LNCAP (cell line): ENCODE data around the gene KASH5.

ENCODE experiments used
- TF ChIP-seq, protein P1 (sequence below): fragments of 450-650 bp; IDR thresholded peaks from 2 replicates; pipeline ENCODE4 v1.5.1; 2017; ENCODE audit warnings: mild to moderate bottlenecking

Gene KASH5

DNA sequence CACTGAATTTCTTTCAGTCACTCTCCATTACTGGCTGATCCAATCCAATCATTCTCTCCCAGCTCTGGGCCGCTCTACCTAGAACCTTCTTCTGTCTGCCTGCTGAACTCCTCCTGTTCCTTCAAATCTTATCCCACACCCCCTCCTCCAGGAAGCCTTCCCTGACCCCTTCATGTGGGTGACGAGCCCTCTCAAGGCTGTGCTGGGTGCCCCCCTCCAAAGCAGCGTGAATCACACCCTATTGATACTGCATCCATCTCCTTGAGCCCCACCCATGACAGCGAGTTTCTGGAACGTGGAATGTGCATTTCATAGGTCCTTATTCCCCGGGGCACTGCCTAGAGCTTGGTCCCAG is 60.4 kb downstream of the KASH5 start:
- TF ChIP-seq, protein P1, sequence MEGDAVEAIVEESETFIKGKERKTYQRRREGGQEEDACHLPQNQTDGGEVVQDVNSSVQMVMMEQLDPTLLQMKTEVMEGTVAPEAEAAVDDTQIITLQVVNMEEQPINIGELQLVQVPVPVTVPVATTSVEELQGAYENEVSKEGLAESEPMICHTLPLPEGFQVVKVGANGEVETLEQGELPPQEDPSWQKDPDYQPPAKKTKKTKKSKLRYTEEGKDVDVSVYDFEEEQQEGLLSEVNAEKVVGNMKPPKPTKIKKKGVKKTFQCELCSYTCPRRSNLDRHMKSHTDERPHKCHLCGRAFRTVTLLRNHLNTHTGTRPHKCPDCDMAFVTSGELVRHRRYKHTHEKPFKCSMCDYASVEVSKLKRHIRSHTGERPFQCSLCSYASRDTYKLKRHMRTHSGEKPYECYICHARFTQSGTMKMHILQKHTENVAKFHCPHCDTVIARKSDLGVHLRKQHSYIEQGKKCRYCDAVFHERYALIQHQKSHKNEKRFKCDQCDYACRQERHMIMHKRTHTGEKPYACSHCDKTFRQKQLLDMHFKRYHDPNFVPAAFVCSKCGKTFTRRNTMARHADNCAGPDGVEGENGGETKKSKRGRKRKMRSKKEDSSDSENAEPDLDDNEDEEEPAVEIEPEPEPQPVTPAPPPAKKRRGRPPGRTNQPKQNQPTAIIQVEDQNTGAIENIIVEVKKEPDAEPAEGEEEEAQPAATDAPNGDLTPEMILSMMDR: no peak

DNA sequence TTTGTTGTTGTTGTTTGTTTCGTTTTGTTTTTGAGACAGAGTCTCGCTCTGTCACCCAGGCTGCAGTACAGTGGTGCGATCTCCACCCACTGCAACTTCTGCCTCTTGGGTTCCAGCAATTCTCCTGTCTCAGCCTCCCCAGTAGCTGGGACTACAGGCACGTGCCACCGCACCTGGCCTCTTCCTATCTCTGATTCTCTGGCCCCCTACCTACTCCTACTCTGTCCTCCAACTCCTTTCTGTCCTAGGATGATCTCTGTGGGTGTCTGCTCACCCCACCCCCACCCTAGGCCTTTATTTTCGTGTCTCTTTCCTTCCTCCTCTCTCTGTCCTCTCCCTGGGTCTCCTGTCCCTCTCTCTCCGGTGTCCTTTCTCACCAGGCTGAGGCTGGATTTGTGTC is 62.4 kb downstream of the KASH5 start:
- TF ChIP-seq, protein P1: no peak

DNA sequence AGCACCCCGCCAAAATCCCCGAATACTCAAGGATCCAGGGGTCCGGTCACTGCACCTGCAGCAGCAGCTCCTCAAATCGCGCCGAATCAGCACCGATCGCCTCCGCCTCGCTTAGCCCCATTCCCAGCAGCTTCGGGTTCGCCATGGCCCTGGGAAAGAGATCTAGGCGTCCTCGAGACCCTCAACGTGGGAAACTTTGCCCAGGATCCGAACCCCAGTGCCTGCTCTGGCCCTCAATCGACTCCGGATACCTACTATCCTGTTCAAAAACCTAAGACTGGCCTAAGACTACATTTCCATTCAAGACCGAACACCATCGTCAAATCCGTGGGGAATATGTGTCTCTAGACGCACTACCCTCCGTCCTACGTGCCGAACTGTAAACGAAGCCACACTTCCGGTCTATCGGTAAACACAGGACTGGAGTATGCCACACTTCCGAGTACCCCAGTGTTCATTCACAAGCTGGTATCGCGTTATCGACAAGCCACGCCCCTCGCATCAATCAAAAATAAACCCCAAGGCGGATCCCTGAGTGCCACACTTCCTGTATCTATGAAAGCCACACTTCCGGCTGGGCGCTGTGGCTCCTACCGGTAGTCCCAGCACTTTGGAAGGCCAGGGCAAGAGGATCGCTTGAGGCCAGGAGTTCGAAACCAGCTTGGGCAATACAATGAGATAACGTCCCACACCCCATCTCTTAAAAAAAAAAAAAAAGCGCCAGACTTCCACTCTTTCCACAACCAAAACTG is 63.6 kb downstream of the KASH5 start, which contains the start of gene PIH1D1:
PIH1D1 (minus strand) TSS at position 385 of the 752 bp plus-strand sequence; CDS start at position 145, 240 bp downstream.
- TF ChIP-seq, protein P1: no peak

DNA sequence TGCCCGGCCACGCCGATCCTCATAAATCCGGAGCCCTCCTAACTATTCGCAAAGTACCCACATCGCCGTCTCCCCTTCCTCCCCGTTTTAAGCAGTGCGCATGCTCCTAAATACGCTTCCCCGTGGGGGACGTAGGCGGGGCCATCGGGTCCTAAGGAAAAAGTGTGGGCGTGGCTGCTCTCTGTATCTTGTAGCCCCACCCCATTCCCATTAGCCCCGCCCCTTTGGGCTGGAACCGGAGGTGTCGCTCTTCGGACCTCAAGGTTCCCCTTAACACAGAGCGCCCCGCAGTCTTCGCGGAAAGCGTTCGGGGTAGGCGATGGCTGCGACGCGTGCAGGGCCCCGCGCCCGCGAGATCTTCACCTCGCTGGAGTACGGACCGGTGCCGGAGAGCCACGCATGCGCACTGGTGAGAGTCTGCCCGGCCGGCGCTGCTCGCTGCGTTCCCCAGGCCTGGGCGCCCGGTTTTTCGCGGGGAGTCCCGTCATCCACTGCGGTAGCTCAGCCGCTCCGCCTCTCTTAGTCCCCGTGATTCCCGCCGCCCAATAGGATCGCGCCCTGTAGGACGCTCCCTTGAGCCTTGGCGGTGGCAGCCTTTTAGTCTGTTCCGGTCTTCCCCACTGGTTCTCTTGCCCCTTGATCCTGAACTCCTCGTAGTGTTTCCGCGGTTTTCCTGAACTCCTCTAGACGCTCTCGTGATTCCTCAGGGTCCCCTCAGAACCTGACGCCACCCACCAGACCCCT is 65.1 kb downstream of the KASH5 start, which contains the start of gene ALDH16A1:
ALDH16A1 (plus strand) TSS at position 213 of the 744 bp plus-strand sequence; CDS start at position 320, 107 bp downstream.
- TF ChIP-seq, protein P1: no peak

DNA sequence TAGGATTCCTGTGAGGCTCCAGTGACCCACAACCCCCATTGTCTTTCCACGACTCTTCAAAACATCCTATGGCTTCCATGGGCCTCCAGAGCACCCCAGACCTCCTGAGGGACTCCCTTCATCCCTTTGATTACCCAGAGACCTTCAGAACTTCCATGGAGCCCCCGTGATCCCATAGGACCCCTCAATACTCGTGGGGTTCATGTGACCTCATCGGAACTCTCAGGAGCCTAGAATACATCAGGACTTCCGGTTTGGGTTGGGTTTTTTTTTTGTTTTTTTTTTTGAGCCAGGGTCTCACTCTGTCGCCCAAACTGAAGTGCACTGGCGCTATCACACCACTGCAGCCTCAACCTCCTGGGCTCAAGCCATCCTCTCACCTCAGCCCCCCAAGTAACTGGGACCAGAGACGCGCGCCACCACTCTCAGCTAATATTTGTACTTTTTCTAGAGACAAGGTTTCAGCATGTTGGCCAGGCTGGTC is 65.8 kb downstream of the KASH5 start:
- TF ChIP-seq, protein P1: no peak

DNA sequence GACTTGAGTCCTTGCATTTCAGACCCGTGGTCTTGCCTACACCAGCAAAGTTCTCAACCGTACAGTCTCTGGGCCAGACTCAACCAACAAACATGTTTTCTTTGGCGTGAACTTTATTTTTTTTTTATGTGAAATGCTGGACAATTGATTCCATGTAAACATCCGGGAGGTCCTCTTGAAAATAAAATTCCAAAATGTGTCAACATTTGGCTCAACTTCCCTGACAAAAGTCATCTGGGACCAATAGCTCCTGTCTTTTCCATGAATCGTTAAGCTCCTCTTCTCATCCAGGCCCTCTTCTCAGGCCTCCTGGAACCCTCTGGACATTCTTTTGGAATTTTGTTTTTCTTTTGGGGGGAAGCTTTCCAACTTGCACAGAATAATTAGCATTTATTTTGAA is 67.7 kb downstream of the KASH5 start:
- TF ChIP-seq, protein P1: no peak

DNA sequence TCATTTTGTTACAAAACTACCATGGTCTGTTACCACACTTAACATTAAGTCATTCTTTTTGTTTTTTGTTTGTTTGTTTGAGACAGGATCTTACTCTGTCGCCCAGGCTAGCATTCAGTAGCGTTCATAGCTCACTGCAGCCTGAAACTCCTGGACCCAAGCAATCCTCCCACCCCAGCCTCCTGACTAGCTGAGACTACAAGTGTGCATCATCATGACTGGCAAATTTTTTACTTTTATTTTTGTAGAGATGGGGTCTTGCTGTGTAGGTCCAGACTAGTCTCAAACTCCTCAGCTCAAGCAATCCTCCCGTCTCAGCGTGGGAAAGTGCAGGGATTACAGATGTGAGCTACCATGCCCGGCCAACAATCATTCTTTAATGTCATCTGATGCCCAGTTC is 68.3 kb downstream of the KASH5 start:
- TF ChIP-seq, protein P1: no peak
